Measurements from ENCODE around the gene OXER1. TPM values are rescaled to one million over a fixed set of nuclear protein-coding genes. Genes with fewer than 3 reads are reported as not detected.

The OXER1 gene, protein sequence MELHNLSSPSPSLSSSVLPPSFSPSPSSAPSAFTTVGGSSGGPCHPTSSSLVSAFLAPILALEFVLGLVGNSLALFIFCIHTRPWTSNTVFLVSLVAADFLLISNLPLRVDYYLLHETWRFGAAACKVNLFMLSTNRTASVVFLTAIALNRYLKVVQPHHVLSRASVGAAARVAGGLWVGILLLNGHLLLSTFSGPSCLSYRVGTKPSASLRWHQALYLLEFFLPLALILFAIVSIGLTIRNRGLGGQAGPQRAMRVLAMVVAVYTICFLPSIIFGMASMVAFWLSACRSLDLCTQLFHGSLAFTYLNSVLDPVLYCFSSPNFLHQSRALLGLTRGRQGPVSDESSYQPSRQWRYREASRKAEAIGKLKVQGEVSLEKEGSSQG
- total RNA-seq, result 0.68 and 0.73 TPM in 2 replicates

DNA sequence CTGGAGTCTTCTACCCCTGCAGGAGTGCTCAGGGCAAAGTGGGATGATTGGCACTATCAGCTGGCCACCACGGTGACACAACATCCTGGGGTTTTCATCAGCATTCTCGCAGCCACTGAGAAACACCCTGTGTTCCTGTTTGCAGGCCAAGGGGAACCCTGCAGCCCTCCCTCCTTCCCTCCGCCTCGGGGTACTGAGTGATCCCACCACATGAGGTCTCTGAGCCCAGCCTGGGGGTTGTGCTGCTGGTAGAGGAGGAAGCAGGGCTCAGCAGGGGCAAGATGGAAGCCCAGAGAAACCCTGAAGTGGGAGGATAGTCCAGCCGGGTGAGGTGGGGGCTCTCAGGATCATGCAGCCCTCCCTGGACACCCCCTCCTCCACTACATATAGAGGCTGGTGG lies at the start of gene OXER1:
TSS of gene OXER1 (minus strand) at position 40 of the 400 bp plus-strand sequence. CDS start 73 bp downstream, outside the sequence.
- intact Hi-C loops (cut with micrococcal nuclease), result no loop called here

DNA sequence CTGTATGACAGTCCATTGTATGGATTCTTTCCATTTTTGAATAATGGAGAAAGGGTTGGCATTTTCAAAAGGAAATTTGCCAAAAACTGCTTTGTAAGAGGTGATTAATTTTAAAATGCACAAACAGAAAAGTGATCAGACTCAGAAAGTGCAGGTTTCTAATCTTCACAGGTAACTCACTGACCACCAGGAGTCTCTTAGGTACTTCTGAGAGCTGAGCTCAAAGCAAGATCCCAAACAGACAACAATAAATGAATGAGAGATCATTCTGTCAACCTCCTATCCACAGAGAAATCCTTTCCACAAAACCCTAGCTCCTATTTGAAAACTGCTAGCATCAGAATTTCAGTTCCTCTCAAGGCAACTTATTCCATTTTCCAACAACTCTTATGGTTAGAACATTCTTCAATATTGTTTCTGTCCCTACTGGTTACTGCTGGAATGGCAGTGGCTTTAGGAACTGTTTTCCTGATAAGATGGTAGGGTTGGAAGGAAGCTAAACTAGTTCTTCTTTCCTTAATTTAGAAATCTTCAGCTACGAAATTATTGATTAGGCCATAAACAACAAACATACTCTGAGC lies 49.1 kb upstream of the OXER1 start:
- intact Hi-C loops (cut with micrococcal nuclease), result loop anchor here (10.0 kb wide), 1 partner anchor 708 kb away; no protein-coding TSS in a partner anchor

DNA sequence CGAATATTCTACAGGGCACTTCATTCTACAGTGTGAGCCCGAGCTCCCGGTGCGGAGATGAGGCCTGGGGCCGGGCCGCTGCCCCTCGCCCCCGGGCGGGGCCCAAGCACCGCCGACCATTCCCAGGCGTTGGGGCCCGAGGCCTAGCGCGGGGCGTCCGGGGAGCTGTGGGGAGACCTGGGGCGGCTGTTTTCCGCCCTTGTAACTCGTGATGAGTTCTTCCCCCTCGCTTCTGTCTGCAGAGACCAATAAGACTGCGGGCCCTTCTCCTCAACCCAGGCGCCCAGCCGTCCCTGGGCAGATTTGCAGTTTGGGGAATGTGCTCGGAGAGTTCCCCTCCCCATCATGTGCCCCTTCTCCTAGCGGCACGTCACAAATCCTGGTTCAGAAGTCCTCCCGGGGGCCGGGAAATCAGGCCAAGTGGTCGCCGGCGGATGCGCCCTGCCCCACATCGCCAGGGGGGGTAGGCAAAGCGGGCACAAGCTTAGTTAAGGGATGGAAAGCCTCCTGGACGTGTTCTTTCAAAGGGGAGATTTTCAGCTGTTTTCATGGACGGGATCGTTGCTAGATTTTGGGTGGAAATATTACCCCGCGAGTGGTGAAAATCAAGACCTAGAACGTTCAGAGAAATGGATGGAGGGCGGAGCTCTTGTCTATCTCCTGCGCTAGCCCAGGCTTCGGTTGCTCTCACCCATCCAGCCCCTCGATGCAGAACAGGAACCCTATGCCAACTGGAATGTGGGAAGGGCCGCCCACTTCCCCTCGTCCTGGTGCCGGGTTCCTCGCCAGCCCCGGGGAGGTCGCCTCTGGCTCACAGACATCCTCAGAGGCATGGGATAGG lies 47.3 kb upstream of the OXER1 start:
- intact Hi-C loops (cut with micrococcal nuclease), result loop anchor here (1.0 to 10.0 kb wide), 6 partner anchors 16 to 785 kb away; partner anchors contain the start of genes COX7A2L, THADA and ZFP36L2

DNA sequence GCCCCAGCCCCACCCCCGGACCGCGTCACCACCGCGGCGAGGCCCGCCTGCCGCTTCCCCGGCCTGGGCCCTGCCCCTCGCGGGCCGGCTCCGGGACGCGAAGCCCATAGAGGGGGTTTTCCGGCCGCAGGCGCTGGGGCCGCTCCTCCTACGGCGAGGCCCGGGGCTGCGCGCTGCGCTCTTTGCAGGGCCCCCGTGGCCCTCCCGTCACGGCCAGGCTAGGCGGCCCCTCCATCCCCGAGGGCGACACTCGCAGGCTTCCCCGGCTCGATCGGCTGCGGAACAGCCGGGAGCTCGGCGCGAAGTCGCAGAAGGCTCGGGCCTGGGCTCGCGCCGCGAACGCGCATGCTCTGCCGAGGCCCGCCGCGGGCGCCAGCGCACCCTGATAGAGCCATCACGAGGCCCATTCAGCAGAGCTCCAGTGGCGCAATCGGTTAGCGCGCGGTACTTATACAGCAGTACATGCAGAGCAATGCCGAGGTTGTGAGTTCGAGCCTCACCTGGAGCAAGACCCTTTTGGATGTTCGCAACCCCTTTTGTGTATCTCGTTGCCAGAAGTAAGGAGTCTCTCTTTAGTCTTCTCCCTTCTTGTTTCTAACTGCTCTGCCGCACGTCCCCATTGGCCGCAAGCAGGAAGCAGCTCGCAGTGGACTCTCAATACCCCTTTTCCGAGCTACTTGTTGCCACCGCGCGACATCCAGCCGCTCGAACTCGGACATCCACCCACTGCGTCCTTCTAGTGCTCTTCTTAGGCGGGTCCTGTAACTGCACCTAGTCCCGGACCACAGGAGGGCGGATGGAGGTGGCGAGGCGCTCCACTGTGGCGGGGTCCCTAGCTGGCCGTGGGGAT lies 46.4 kb upstream of the OXER1 start:
- intact Hi-C loops (cut with micrococcal nuclease), result loop anchor here (1.0 to 10.0 kb wide), 6 partner anchors 17 to 786 kb away; partner anchors contain the start of genes COX7A2L, THADA and ZFP36L2

DNA sequence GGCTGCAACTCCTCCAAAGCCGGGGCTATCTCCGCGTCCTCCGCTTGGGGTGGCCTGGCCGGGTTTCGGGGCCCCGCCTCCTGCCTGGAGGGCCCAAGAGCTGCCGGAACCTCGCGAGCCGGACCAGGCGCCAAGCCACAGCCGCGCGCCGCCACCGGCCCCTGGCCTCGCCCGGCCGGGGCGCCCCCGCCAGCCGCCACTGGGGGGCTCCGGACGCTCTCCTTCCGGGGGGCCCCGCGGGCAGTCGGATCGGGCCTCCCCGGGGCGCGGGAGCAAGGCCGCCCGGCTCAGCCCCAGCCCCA lies 45.8 kb upstream of the OXER1 start:
- intact Hi-C loops (cut with micrococcal nuclease), result loop anchor here (1.0 to 10.0 kb wide), 6 partner anchors 18 to 787 kb away; partner anchors contain the start of genes COX7A2L, THADA and ZFP36L2

DNA sequence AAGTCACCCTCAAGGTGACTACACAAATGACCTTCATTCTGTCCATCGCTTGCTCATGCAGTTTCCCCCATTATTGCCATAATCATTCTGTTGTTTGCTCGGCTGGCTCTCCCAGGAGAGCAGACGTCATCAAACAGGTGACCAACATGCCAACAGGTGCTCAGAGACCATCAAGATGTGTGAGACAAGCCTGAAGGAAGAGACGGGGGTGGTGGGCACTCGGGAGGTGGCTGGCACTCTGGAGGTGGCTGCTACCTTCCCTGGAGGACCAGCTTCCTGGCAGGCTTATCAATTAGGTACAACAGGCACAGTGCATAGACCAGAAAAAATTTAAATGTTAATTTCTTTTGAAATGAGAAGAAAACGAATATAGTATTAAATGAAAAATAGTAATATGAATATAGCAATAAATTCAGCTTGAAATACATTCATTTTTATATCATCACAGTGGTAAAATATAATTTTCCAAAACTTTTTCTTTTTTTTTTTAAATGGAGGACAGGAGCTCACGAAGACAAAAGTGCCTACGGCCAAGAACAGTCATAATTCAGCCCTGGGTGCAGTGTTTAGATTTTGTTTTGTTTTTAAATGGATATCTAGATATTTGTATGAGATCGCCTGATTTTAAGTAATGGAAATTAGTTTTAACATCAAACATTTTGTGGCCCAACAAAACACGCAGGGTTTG lies 45.3 kb upstream of the OXER1 start:
- intact Hi-C loops (cut with micrococcal nuclease), result no loop called here

DNA sequence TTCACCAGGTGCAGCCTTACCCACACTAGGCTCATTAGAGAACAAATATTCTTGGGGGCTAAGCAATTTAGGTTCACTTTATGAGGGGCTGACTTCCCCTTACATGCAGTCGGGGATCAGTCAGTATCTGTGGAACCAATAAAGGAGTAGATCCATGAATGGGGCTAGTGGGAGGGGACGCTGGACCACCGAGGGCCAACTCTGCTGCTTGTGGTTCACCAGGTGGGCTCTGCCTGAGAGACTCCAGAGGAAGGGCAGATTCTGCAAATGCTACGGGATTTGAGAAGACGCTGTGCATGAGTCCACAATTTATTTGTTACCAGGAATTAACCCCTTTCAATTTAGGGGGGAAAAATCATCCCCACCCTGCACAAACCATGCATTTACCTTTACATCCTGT lies 44.4 kb upstream of the OXER1 start:
- intact Hi-C loops (cut with micrococcal nuclease), result no loop called here

DNA sequence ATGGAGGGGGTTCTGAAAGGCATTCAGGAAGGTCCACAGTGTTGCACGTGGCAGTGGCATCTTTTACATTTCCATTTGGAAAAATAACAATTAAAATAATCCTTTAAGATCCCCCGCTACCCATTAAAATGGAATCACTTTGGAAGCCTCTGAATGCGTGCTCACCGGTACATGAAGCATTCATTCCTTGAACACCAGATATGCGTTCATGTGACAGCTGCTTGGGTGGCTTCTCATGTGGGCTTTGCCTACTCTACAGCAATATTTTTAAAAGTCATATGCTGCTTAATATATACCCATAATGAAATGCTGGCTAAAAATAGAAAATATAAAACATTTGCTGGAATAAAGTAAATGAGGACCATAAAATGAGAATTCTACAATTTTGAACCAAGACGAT lies 42.9 kb upstream of the OXER1 start:
- intact Hi-C loops (cut with micrococcal nuclease), result no loop called here

DNA sequence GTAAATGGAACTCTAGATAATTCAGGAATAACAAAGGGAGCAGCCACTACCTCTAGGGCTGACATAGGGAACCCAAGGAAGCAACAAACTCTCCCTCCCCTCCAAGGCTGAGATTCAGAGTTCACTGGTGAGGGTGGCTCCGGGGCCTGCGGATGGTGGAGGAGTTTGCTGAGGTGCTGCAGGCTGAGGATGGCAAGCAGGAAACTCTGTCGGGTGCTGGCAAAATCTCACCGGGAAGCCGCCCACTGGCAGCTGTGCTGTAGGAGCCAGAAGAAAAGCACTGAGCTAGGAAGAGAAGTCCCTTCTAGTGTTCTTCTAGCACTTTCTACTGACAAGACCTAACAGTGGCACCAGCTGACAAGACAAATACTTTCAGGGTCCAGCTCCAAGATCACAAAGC lies 41.0 kb upstream of the OXER1 start:
- intact Hi-C loops (cut with micrococcal nuclease), result no loop called here

DNA sequence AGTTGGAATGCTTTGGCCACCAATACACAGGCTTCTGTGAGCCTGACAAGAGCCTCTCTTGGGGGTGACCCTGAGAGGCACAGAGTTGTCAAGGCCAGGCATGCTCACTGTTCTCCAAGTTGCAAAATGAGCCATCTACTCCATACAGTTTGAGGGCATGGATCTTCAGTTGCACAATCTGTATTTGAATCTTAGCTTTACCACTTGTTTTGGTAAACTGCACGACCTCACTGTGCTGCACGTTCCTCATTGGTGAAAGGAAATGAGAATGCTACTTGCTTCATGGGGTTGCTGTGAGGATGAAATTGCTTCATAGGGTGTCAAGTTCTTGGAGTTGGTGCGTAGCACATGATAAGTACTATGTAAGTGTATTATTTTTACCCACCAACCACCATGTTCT lies 40.4 kb upstream of the OXER1 start:
- intact Hi-C loops (cut with micrococcal nuclease), result no loop called here

DNA sequence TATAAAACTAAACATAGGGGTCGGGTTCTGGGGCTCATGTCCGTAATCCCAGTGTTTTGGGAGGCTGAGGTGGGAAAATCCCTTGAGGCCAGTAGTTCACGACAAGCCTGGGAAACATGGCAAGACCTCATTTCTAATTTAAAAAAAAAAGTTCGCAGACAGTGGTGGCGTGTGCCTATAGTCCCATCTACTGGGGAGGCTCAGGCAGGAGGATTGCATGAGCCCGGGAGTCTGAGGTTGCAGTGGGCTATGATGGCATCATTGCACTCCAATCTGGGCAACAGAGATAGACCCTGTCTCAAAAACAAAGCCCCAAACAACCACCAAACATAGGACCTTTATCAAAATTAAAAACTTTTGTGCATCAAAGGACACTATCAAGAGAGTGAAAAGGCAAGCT lies 38.2 kb upstream of the OXER1 start:
- intact Hi-C loops (cut with micrococcal nuclease), result no loop called here

DNA sequence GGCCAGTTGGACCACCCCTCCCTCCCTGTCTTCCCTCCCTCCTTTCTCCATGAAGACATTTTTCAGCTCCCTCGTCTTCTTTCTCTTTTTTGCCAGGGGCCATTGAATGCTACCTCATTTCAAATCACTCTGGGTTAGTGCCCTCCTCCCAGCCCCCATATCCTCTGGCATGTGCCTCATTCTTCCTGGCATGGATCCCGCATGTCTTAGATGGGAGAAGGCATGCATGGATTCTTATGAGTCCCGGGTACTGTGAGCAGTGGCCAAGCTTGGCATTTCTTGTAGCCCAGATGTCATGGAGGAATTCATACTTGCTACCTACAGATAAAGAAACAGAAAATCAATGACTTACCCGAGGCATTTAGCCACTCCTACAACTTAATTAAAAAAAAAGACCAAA lies 37.4 kb upstream of the OXER1 start:
- intact Hi-C loops (cut with micrococcal nuclease), result no loop called here

DNA sequence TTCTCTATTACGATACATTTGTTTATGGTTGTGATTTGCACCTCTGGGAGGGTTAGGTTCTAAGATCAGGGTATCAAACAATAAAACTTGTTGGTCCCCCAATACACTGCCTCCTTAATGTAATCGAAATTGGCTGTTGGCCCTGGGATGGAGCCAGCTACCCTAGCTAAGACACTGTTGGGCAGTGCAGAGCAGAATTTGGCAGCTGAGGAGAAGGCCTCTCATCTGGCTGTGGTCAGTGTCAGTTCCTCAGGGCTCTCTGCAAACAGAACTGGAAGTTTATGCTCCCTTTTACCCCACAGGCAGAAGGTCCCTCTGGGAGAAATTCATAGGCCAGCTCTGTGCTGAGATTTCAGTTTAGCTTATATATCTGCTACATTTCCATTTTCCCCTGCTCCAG lies 37.0 kb upstream of the OXER1 start:
- intact Hi-C loops (cut with micrococcal nuclease), result no loop called here

DNA sequence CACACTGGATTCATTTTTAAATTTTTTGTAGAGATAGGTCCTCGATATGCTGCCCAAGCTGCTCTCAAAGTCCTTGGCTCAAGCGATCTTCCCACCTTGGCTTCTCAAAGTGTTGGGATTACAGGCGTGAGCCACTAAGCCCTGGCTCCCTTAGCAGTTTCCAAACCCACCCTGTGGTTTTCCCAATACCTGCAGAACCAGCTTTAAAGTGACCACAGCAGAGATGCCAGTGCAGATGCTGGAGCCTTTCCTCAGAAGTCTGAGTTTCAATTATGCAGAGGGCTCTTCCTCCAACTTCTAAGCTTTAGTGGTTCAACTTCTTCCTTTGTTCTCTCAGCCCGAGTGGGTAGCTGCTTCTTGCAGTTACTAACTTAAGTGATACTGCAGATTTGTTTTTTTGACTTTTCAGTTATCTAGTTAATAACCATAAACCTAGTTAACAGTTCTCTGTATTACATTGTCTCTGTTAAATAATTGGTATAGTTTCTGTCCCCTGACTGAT lies 36.6 kb upstream of the OXER1 start:
- intact Hi-C loops (cut with micrococcal nuclease), result no loop called here

DNA sequence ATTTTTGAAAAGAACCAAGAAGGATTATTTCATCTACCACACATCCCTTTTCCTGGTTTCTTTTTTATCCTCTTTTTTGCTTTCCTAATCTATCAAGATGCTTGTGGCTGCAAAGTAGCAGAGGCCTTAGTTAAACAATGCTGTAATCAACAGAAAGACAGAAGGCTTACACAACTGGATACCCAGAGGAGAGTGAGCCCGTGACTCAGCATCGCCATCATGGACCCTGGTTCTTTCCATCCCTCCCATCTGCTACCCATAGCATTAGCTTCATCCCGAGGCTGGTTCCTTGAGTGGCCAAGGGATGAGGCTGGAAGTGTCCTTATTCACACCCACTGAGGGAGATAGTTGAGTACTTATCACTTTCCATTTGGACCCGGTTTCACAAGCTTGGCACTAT lies 35.9 kb upstream of the OXER1 start:
- intact Hi-C loops (cut with micrococcal nuclease), result no loop called here

DNA sequence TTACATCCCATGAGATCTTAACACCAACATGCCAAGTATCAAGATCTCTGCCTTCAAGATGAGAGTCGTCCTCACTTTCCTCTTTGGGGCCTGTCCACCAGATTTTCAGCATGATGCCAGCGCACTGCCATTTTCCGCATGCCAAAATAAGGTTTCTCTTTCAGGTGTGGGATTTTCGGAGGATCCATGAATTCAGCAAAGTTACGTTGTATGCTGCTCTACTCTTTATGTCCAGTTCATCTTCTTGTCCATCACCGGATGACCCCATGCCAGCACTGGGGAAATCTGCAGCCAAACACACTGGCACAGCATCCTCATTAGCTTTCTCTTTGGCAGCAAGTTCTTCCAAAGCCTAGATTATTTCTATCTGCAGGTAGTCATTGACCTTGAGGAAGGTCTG lies 33.3 kb upstream of the OXER1 start:
- intact Hi-C loops (cut with micrococcal nuclease), result no loop called here

DNA sequence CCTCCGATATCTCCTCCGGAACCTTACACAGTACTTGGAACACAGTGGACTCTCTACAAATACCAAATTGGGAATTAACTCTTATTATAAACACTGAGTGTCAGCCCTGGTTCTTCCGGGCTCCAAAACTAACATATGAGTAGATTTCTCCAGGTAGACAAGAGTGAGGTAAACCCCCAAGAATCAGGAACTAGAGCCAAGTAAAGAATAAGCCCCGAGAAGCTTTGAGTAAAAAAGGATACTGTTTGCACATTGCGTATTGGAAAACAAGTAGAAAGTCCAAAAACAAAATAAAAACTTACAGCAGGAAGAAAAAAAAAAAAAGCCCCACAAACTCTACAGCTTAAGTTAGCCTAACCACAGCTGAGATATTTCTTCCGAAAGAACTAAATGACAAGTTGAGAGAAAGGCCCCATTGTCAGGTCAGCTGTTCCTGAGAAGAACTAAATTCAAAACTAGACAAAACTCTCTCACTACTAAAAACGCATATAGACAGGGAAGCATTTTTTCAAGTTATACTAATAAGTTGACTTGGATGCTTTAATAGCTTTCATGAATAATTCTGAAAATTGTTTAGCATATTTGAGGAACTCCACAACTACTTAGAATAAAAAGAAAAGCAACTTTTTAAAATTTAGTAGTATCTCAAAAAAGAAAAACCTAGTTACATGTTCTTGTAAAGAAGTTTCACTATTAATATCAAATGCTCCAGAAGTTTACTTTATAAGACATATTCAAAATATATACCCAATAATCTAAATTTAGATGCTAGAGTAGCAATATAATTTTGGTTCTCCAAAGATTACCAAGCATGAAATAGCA lies 32.7 kb upstream of the OXER1 start:
- intact Hi-C loops (cut with micrococcal nuclease), result no loop called here

DNA sequence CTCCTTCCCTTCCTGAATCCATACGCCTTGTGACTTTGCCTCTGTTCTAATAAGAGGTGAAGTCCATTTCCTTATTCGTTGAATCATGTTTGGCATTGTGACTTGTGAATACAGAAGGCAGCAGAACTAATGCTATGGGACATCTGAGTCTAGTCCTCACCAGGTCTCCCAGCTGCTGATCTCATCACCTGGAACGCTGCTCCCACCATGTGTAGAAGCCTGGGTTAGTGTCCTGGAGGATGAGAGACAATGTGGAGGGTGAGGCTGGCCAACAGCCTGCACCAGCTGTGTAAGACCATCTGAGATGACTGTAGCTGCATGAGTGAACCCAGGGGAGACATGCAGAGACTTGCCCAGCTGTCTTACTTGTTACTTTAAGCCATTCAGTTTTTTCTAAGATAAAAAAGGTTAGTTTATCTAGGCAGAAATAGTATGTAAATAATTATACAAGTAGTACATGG lies 31.9 kb upstream of the OXER1 start:
- intact Hi-C loops (cut with micrococcal nuclease), result no loop called here

DNA sequence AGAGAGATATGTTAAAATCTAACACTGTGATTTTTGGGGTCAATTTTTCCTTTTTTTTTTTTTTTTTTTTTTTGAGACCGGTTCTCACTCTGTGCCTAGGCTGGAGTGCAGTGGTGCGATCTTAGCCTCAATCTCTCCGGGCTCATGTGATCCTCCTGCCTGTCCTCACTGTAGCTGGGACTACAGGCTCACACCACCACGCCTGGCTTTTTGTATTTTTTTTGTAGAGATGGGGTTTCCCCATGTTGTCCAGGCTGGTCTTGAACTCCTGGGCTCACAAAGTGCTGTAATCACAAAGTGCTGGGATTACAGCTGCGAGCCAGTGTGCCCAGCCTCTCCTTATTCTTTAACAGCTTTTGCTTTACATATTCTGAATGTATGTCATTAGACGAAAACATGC lies 31.3 kb upstream of the OXER1 start:
- intact Hi-C loops (cut with micrococcal nuclease), result no loop called here

Measured in T-helper 2 cell treated with Interferon-gamma antibody and Interleukin-4, amounts not matched to agents 100 ng/mL and 5 ng/mL, for 36 hours (primary cell).